Measurements from ENCODE around the gene ZNF398.

GRCh38 chr7:149109969-149110368, 37.3 kb upstream of the ZNF398 start:
- no peak for TF ChIP-seq POLR2A (IDR thresholded peaks at IDR 0.05)
- TF ChIP-seq, protein P1, sequence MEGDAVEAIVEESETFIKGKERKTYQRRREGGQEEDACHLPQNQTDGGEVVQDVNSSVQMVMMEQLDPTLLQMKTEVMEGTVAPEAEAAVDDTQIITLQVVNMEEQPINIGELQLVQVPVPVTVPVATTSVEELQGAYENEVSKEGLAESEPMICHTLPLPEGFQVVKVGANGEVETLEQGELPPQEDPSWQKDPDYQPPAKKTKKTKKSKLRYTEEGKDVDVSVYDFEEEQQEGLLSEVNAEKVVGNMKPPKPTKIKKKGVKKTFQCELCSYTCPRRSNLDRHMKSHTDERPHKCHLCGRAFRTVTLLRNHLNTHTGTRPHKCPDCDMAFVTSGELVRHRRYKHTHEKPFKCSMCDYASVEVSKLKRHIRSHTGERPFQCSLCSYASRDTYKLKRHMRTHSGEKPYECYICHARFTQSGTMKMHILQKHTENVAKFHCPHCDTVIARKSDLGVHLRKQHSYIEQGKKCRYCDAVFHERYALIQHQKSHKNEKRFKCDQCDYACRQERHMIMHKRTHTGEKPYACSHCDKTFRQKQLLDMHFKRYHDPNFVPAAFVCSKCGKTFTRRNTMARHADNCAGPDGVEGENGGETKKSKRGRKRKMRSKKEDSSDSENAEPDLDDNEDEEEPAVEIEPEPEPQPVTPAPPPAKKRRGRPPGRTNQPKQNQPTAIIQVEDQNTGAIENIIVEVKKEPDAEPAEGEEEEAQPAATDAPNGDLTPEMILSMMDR (IDR thresholded peaks at IDR 0.05): no peak

Measured in gastroesophageal sphincter (tissue), 3 donors.